Cardiac muscle cell (in vitro differentiated cells and primary cell): ENCODE data around the gene NPIPB2. TPM values are rescaled to one million over a fixed set of nuclear protein-coding genes. Genes with fewer than 3 reads are reported as not detected.

ENCODE experiments used
- DNase-seq, 2 donors: peaks; one replicate each; pipeline versions ENCODE4 v3.0.0 to v3.0.0-alpha.2; 2010 to 2017; ENCODE audit warnings: low read depth in 1 of 2, low spot score in 1 of 2
- H3K27ac ChIP-seq: fragments of 200-600 bp; sonication (generic); 2 replicates; pipeline ENCODE4 v1.5.1; 2016
- H3K27me3 ChIP-seq: fragments of 200-600 bp; sonication (generic); 2 replicates; pipeline ENCODE4 v1.6.0; 2016; ENCODE audit warnings: control low read depth
- H3K36me3 ChIP-seq: fragments of 200-600 bp; sonication (generic); 2 replicates; pipeline ENCODE4 v1.5.1; 2016; ENCODE audit warnings: control low read depth
- H3K4me1 ChIP-seq: fragments of 200-600 bp; sonication (generic); 2 replicates; pipeline ENCODE4 v1.8.1; 2017; ENCODE audit warnings: low read depth, mild to moderate bottlenecking, mixed run types
- H3K4me3 ChIP-seq: fragments of 200-600 bp; sonication (generic); 2 replicates; pipeline ENCODE4 v1.5.1; 2016; ENCODE audit warnings: mild to moderate bottlenecking
- H3K9me3 ChIP-seq: fragments of 200-600 bp; sonication (generic); 2 replicates; pipeline ENCODE4 v1.5.1; 2017; ENCODE audit warnings: low read depth, mild to moderate bottlenecking, control low read depth
- CTCF ChIP-seq: IDR thresholded peaks from 2 replicates; pipeline ENCODE4 v1.5.1; 2012; ENCODE audit warnings: low read depth, mild to moderate bottlenecking, low read length
- polyA plus RNA-seq: library from polyadenylated mRNA; unstranded; fragments of >200 nt; fragmentation: Nextera tagmentation; extraction: Ambion mirVana; gene quantifications from 2 replicates; pipeline ENCODE4 v1.2.1, GENCODE V29; 2016
- total RNA-seq: library from RNA; depleted of rRNA; stranded (reverse); fragments of >200 nt; gene quantifications from 2 replicates; pipeline ENCODE4 v1.2.3, GENCODE V29; 2016

Gene NPIPB2
- total and polyA plus RNA-seq, 2 experiments from 2014 or later, result 4.8 to 13.0 TPM

DNA sequence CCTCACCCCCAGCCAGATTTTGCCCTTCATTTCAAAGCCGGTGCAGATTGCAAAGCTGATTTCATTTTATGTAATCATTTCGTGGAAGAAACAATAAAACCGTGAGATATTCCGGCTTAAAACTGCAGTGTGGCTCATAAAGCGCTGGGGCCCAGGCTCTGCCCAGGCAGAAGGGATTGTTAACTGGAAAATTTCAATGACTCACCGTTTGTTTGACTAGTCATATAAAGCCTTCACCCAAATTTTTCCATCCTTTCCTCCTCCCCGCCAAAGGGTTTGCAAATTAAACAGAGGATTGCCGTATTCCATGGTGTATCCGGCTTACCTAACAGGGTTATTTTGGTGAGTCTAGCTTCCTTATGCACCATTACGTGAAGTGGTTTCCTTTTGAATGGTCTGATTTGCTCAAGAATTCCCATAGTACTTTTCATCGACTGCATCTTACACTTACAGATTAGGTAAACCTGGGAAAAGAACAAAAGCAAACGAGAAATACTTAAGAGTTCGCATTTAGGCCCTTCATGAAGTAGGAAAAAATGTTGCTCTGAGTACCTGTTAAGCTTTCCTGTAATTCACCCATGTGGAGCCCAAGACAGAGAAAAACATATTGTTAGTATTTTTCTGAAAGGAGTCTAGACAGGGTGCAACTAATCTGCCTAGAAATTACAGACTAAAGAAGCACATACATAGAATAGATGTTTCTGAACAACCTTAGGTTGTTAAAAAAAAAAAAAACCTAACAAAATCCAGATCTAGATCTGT, 25.1 kb downstream of the NPIPB2 start:
- H3K4me1 ChIP-seq, result peaks cover 17% of the 10 kb centered on the region
- no peak for TF ChIP-seq CTCF
- no peaks in the 10 kb centered on the region for H3K9me3 ChIP-seq
- H3K4me3 ChIP-seq, result peak overlapping the region; percentile 1
- no peaks in the 10 kb centered on the region for H3K27me3 ChIP-seq
- no peak overlapping the region for H3K27ac ChIP-seq
- peak in 1 of 2 donors; percentile 12 for DNase-seq
- H3K36me3 ChIP-seq, result no peaks in the 10 kb centered on the region

- H3K4me1 ChIP-seq, result peaks cover 17% of the 10 kb centered on the region
- H3K4me3 ChIP-seq, result peak within 1 kb of the TSS; percentile 89
- DNase-seq, result peak; percentile 99
- H3K27me3 ChIP-seq, result no peaks in the 10 kb centered on the region
- H3K36me3 ChIP-seq, result no peaks in the 10 kb centered on the region
- no peak for TF ChIP-seq CTCF
- peak within 1 kb of the TSS; percentile 87 for H3K27ac ChIP-seq
- no peaks in the 10 kb centered on the region for H3K9me3 ChIP-seq
These were observed 26.0 kb downstream of the NPIPB2 start, which contains the start of gene GSPT1 for GRCh38 chr16:11915644-11916523. Gene GSPT1 (minus strand): TSS chr16:11915956. CDS start chr16:11915720, 236 bp downstream.

GRCh38 chr16:11915114-11915643, 26.7 kb downstream of the NPIPB2 start:
- H3K9me3 ChIP-seq, result no peaks in the 10 kb centered on the region
- TF ChIP-seq CTCF, result no peak
- peak overlapping the region; percentile 89 for H3K4me3 ChIP-seq
- no peaks in the 10 kb centered on the region for H3K27me3 ChIP-seq
- peak; percentile 32 to 69 for DNase-seq
- H3K4me1 ChIP-seq, result peaks cover 21% of the 10 kb centered on the region
- no peaks in the 10 kb centered on the region for H3K36me3 ChIP-seq
- peak overlapping the region; percentile 87 for H3K27ac ChIP-seq

- H3K27me3 ChIP-seq, result no peaks in the 10 kb centered on the region
- peaks cover 21% of the 10 kb centered on the region for H3K4me1 ChIP-seq
- H3K9me3 ChIP-seq, result no peaks in the 10 kb centered on the region
- DNase-seq, result peak; percentile 33 to 39
- H3K36me3 ChIP-seq, result no peaks in the 10 kb centered on the region
- no peak for TF ChIP-seq CTCF
- peak overlapping the region; percentile 89 for H3K4me3 ChIP-seq
- H3K27ac ChIP-seq, result peak overlapping the region; percentile 87
These were observed 27.4 kb downstream of the NPIPB2 start for GRCh38 chr16:11914210-11915113.
